T-cell (primary cell): Measurements from ENCODE around the gene TMEM52B. TPM values are rescaled to one million over a fixed set of nuclear protein-coding genes. Genes with fewer than 3 reads are reported as not detected.

Experiments used
- ATAC-seq, 4 experiments: fragments of 200-7000 bp in 3 of 4; fragments of 150-1000 bp in 1 of 4; cut with Tn5 transposase; replicated peaks in 1 of 4; 1 replicate in 3 of 4; 2 replicates in 1 of 4; pipeline ENCODE4 v1.10.0; 2021; ENCODE audit warnings: moderate library complexity in 3 of 4, mild to moderate bottlenecking in 2 of 4, moderate number of reproducible peaks in 1 of 4
- CTCF ChIA-PET, 2 donors: fragments of 300-600 bp; sonication (Branson Sonifier 250); formaldehyde crosslinking; loops; one replicate each; lab custom pipeline; 2022; ENCODE audit warnings: antibody characterized with exemption in 2 of 2; lab: Charles Lee
- POLR2A ChIA-PET, 2 donors: fragments of 300-600 bp; sonication (Branson Sonifier 250); formaldehyde crosslinking; loops; one replicate each; lab custom pipeline; 2022; ENCODE audit warnings: antibody characterized with exemption in 2 of 2; lab: Charles Lee
- DNase-seq, 35 experiments: peaks; one replicate each; pipeline versions ENCODE4 v3.0.0 to v3.0.0-alpha.2; 2013 to 2023
- H3K27ac ChIP-seq: one replicate; pipeline ENCODE4 v1.5.1; 2013; ENCODE audit warnings: low read length
- H3K27me3 ChIP-seq, 2 experiments: replicated peaks in 1 of 2; 1 replicate in 1 of 2; 2 replicates in 1 of 2; pipeline versions ENCODE4 v1.6.1 to v1.7.0; 2013; ENCODE audit warnings: low read length in 1 of 2, mixed read lengths in 1 of 2; ENCODE audit not compliant: control insufficient read depth in 2 of 2, insufficient read depth in 2 of 2; ENCODE audit errors: extremely low read depth in 1 of 2
- H3K36me3 ChIP-seq, 2 donors: 1 replicate in 1 of 2; 2 replicates in 1 of 2; pipeline versions ENCODE4 v1.6.1 to v1.7.0; 2013; ENCODE audit warnings: low read length in 1 of 2; ENCODE audit not compliant: control insufficient read depth in 2 of 2, insufficient read depth in 1 of 2; ENCODE audit errors: extremely low read depth in 1 of 2
- H3K4me1 ChIP-seq, 2 experiments: 1 replicate in 1 of 2; 2 replicates in 1 of 2; pipeline versions ENCODE4 v1.6.1 to v1.7.0; 2013; ENCODE audit warnings: low read length in 2 of 2, mixed read lengths in 1 of 2; ENCODE audit not compliant: insufficient read depth in 2 of 2, control insufficient read depth in 1 of 2; ENCODE audit errors: extremely low read depth in 1 of 2
- H3K4me3 ChIP-seq, 2 donors: 1 replicate in 1 of 2; 2 replicates in 1 of 2; pipeline versions ENCODE4 v1.5.1 to v1.7.0; 2013; ENCODE audit warnings: mild to moderate bottlenecking in 2 of 2, low read length in 1 of 2, moderate library complexity in 1 of 2; ENCODE audit not compliant: control insufficient read depth in 1 of 2; ENCODE audit errors: extremely low read depth in 1 of 2
- H3K9me3 ChIP-seq: 2 replicates; pipeline ENCODE4 v1.7.0; 2013
- H3K27ac Mint-ChIP-seq, 2 donors: one replicate each; pipeline ENCODE4 v1.8.0; 2020 to 2021; ENCODE audit warnings: mild to moderate bottlenecking in 2 of 2, mixed read lengths in 2 of 2
- H3K27me3 Mint-ChIP-seq, 2 donors: one replicate each; pipeline ENCODE4 v1.8.0; 2021 to 2022; ENCODE audit warnings: mixed read lengths in 2 of 2
- H3K36me3 Mint-ChIP-seq: one replicate; pipeline ENCODE4 v1.8.0; 2021; ENCODE audit warnings: mixed read lengths
- H3K4me1 Mint-ChIP-seq, 3 donors: one replicate each; pipeline ENCODE4 v1.8.0; 2020 to 2022; ENCODE audit warnings: mixed read lengths in 3 of 3, mild to moderate bottlenecking in 1 of 3
- H3K4me3 Mint-ChIP-seq, 3 donors: one replicate each; pipeline ENCODE4 v1.8.0; 2020 to 2022; ENCODE audit warnings: mild to moderate bottlenecking in 3 of 3, mixed read lengths in 3 of 3, moderate library complexity in 3 of 3
- H3K9me3 Mint-ChIP-seq, 3 donors: one replicate each; pipeline ENCODE4 v1.8.0; 2020 to 2022; ENCODE audit warnings: mixed read lengths in 3 of 3
- WGBS: methylation state at CpG from one replicate; pipeline ENCODE4 v1.1.5; 2013; ENCODE audit warnings: missing lambda C conversion rate; ENCODE audit not compliant: insufficient coverage; 5-methylcytosine and 5-hydroxymethylcytosine counted together
- total RNA-seq, 35 experiments: library from RNA in 6 of 35; stranded (reverse) in 6 of 35; fragments of 120-200 nt in 1 of 35; gene quantifications; one replicate each; pipeline versions ENCODE4 v1.2.1 to v1.2.4 and lab custom pipeline; 2013 to 2026

TMEM52B gene
- total RNA-seq (not detected), total RNA-seq (lab: John Stamatoyannopoulos, UW) (0 to 0.23 (median 0) reads per million in 29 experiments)
- total RNA-seq (2013), result not detected

GRCh38 chr12:10178821-10179220, at the start of gene TMEM52B:
Gene TMEM52B (plus strand): TSS chr12:10179032. CDS start chr12:10179575, 543 bp downstream.
- H3K27ac ChIP-seq, result no peak within 1 kb of the TSS
- Mint-ChIP-seq H3K27ac (no peak within 1 kb of the TSS), H3K4me3 (no peak within 1 kb of the TSS), H3K36me3 (no peaks in the 10 kb centered on the region), H3K9me3 (no peaks in the 10 kb centered on the region), H3K27me3 (peaks cover 21 to 36% of the 10 kb centered on the region in 2 donors), H3K4me1 (peaks cover 0 to 3% (median 0%) of the 10 kb centered on the region in 3 donors)
- H3K9me3 ChIP-seq, result no peaks in the 10 kb centered on the region
- no peak within 1 kb of the TSS for H3K4me3 ChIP-seq
- H3K27me3 ChIP-seq, result peaks cover 0 to 8% of the 10 kb centered on the region in 2 experiments
- ATAC-seq, result no peak
- ChIA-PET POLR2A (no interaction called here), CTCF (no interaction called here)
- H3K36me3 ChIP-seq, result no peaks in the 10 kb centered on the region
- H3K4me1 ChIP-seq, result no peaks in the 10 kb centered on the region
- no peak for DNase-seq
- no CpG with 5 or more reads among the region's 4 CpGs for WGBS

GRCh38 chr12:10130042-10130441, 48.8 kb upstream of the TMEM52B start, which contains the start of gene CLEC7A:
Gene CLEC7A (minus strand): TSS chr12:10130199. CDS start chr12:10130082, 117 bp downstream.
- Histone ChIP-seq H3K36me3 (no peaks in the 10 kb centered on the region), H3K9me3 (no peaks in the 10 kb centered on the region), H3K4me1 (peaks cover 0 to 3% of the 10 kb centered on the region in 2 experiments), H3K4me3 (no peak within 1 kb of the TSS), H3K27ac (no peak within 1 kb of the TSS), H3K27me3 (peaks cover 0 to 2% of the 10 kb centered on the region in 2 experiments)
- ATAC-seq (peak in 2 of 4 experiments; percentile 29 to 35), DNase-seq (peak in 1 of 35 experiments; percentile 7)
- no peak within 1 kb of the TSS for H3K27ac Mint-ChIP-seq
- 0% methylated on average over 1 of the region's 1 CpG for whole genome bisulfite sequencing
- CTCF ChIA-PET, result interaction anchor here (0.5 to 2.1 kb wide), 7 partner anchors 10 to 1847 kb away, joined by 3 to 10 read pairs (median 5); no protein-coding TSS in a partner anchor
- no peaks in the 10 kb centered on the region for H3K9me3 Mint-ChIP-seq
- POLR2A ChIA-PET, result no interaction called here
- H3K4me1 Mint-ChIP-seq, result peaks cover 5 to 8% (median 6%) of the 10 kb centered on the region in 3 donors
- H3K36me3 Mint-ChIP-seq, result no peaks in the 10 kb centered on the region
- H3K27me3 Mint-ChIP-seq, result peaks cover 0 to 2% of the 10 kb centered on the region in 2 donors
- no peak within 1 kb of the TSS for H3K4me3 Mint-ChIP-seq

- H3K4me1 Mint-ChIP-seq, result peaks cover 5 to 8% (median 6%) of the 10 kb centered on the region in 3 donors
- DNase-seq (no peak), ATAC-seq (no peak)
- no peaks in the 10 kb centered on the region for H3K36me3 Mint-ChIP-seq
- H3K27me3 Mint-ChIP-seq, result peaks cover 0 to 2% of the 10 kb centered on the region in 2 donors
- Histone ChIP-seq H3K27ac (no peak overlapping the region), H3K4me1 (peaks cover 0 to 3% of the 10 kb centered on the region in 2 experiments), H3K9me3 (no peaks in the 10 kb centered on the region), H3K36me3 (no peaks in the 10 kb centered on the region), H3K27me3 (peaks cover 0 to 5% of the 10 kb centered on the region in 2 experiments), H3K4me3 (no peak overlapping the region)
- no peak overlapping the region for H3K27ac Mint-ChIP-seq
- no peaks in the 10 kb centered on the region for H3K9me3 Mint-ChIP-seq
- ChIA-PET POLR2A (interaction anchor here in 1 of 2 donors (0.6 kb wide), 1 partner anchor 324 kb away, joined by 3 read pairs; no protein-coding TSS in a partner anchor), CTCF (interaction anchor here (0.7 to 2.1 kb wide), 4 partner anchors 9 to 22 kb away, joined by 3 to 10 read pairs (median 4); no protein-coding TSS in a partner anchor)
- no peak overlapping the region for H3K4me3 Mint-ChIP-seq
- no CpG with 5 or more reads among the region's 2 CpGs for WGBS
Measured at GRCh38 chr12:10131111-10131690, 47.6 kb upstream of the TMEM52B start.

DNA sequence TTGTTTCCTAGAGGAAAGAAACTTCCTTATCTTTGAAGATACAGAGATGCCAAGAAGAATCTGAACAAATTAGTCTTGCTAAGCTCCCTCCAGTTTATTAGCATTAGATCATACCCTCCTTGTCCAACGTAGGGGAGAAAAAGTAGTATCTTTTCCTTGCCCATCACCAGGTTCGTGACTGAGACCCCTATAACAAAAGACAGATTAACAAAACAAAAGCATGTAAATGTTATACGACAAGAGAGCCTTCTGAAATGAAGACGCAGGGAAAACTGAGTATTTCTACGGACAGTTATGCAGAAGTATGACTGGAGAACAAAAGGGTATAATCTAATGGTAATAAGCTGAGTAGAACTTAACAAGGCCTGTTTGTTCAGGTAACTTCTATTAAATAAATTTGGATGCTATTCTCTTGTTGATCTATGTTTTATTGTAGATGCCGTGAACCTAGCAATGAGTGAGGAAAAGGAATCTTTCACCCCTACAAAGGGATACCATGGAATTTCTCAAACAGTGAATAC, 45.9 kb upstream of the TMEM52B start:
- peaks cover 0 to 5% of the 10 kb centered on the region in 2 experiments for H3K27me3 ChIP-seq
- DNase-seq (no peak), ATAC-seq (no peak)
- CTCF ChIA-PET, result no interaction called here
- Mint-ChIP-seq H3K27me3 (peaks cover 0 to 3% of the 10 kb centered on the region in 2 donors), H3K27ac (no peak overlapping the region), H3K4me1 (peaks cover 5 to 8% (median 6%) of the 10 kb centered on the region in 3 donors), H3K9me3 (no peaks in the 10 kb centered on the region), H3K36me3 (no peaks in the 10 kb centered on the region), H3K4me3 (no peak overlapping the region)
- no peaks in the 10 kb centered on the region for H3K36me3 ChIP-seq
- H3K27ac ChIP-seq, result no peak overlapping the region
- 100% methylated on average over 1 of the region's 6 CpGs for WGBS
- POLR2A ChIA-PET, result interaction anchor here in 1 of 2 donors (0.6 kb wide), 1 partner anchor 116 kb away, joined by 4 read pairs; no protein-coding TSS in a partner anchor
- H3K4me3 ChIP-seq, result no peak overlapping the region
- no peaks in the 10 kb centered on the region for H3K9me3 ChIP-seq
- peaks cover 0 to 3% of the 10 kb centered on the region in 2 experiments for H3K4me1 ChIP-seq

DNA sequence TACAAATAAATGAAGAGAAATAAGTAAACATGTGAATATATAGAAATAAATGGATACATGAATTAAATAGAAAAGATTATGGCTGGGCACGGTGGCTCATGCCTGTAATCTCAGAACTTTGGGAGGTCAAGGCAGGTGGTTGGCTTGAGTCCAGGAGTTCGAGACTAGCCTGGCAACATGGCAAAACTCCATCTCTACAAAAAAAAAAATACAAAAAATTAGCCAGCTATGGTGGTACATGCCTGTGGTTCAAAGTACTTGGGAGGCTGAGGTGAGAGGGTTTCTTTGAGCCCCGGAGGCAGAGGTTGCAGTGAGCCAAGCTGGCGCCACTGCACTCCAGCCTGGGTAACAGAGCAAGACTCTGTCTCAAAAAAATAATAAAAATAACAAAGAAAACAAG, 43.7 kb upstream of the TMEM52B start:
- Histone ChIP-seq H3K4me1 (peaks cover 0 to 2% of the 10 kb centered on the region in 2 experiments), H3K27ac (no peak overlapping the region), H3K36me3 (no peaks in the 10 kb centered on the region), H3K4me3 (no peak overlapping the region), H3K9me3 (no peaks in the 10 kb centered on the region), H3K27me3 (peaks cover 0 to 5% of the 10 kb centered on the region in 2 experiments)
- ChIA-PET POLR2A (interaction anchor here (0.6 to 0.7 kb wide), 3 partner anchors 78 to 331 kb away, joined by 3 to 4 read pairs (median 3); no protein-coding TSS in a partner anchor), CTCF (interaction anchor here (0.7 to 0.9 kb wide), 2 partner anchors 29 to 373 kb away, joined by 3 to 4 read pairs; no protein-coding TSS in a partner anchor)
- H3K4me3 Mint-ChIP-seq, result no peak overlapping the region
- H3K27ac Mint-ChIP-seq, result no peak overlapping the region
- no peaks in the 10 kb centered on the region for H3K9me3 Mint-ChIP-seq
- DNase-seq (no peak), ATAC-seq (no peak)
- H3K27me3 Mint-ChIP-seq, result peaks cover 0 to 6% of the 10 kb centered on the region in 2 donors
- peaks cover 3 to 5% (median 3%) of the 10 kb centered on the region in 3 donors for H3K4me1 Mint-ChIP-seq
- no peaks in the 10 kb centered on the region for H3K36me3 Mint-ChIP-seq
- 100% methylated on average over 1 of the region's 4 CpGs for WGBS

DNA sequence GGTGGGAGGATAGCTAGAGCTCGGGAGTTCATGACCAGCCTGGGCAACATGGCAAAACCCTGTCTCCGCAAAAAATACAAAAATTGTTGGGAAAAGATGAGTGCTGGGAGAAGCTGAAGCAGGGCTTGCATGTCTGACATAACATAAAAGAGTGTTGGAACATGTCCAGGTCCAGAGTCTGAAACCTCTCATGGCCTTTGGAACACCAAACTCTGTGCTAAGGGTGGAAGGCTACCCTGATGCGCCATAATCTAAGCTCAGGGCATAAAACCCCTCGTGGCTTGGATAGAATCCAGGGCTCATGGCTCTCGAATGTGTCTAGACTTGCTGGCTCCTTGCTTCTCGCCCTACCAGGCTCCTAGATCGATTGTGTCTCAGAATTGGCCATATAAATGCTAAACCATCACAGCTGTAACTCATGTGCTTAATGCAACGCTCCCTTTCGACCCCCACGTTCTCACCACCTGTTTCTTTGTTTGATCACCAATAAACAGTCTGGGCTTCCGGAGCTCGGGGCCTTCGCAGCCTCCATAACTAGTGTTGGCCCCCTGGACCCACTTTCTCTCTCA, 42.1 kb upstream of the TMEM52B start:
- no peaks in the 10 kb centered on the region for H3K4me1 ChIP-seq
- Mint-ChIP-seq H3K9me3 (no peaks in the 10 kb centered on the region), H3K27ac (no peak overlapping the region), H3K36me3 (no peaks in the 10 kb centered on the region), H3K4me1 (no peaks in the 10 kb centered on the region), H3K27me3 (peaks cover 0 to 6% of the 10 kb centered on the region in 2 donors), H3K4me3 (no peak overlapping the region)
- no peak for DNase-seq
- H3K36me3 ChIP-seq, result no peaks in the 10 kb centered on the region
- WGBS, result 83% methylated on average over 12 of the region's 13 CpGs
- ChIA-PET POLR2A (no interaction called here), CTCF (interaction anchor here in 1 of 2 donors (0.6 to 0.7 kb wide), 2 partner anchors 69 to 314 kb away, joined by 3 to 7 read pairs; no protein-coding TSS in a partner anchor)
- no peak for ATAC-seq
- no peak overlapping the region for H3K4me3 ChIP-seq
- H3K9me3 ChIP-seq, result no peaks in the 10 kb centered on the region
- peaks cover 0 to 5% of the 10 kb centered on the region in 2 experiments for H3K27me3 ChIP-seq
- no peak overlapping the region for H3K27ac ChIP-seq
